ENCODE results near the gene ARHGEF40.

ARHGEF40 gene

DNA sequence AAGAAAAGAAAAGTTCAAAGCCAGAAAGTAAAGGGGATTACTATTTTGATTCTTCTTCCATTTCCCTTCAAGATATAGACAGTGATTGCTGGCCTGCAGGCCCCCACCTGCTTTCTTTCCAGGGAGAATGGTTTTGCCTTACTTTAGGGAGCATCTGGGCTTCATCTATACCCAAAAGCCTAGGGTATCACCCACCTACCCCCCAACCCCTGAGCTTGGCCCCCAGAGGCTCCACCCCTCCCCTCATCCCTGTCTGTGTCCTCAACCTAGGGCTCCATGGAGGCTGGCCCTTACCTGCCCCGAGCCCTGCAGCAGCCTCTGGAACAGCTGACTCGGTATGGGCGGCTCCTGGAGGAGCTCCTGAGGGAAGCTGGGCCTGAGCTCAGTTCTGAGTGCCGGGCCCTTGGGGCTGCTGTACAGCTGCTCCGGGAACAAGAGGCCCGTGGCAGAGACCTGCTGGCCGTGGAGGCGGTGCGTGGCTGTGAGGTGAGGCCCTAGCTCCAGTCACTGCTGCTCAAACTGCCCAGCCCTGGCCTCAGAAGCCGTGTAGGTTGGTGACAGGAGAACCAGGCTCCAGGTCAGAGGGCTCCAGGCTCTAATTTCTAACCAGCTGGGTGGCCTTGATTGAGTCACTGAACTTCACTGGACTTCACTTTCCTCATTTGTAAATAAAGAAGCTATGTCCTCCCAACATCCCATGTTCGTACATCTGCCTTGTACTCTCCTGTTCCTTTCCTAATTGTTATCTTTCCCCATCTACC lies 13.6 kb downstream of the ARHGEF40 start:
- no peak for DNase-seq (ENCODE audit: low read depth)

GRCh38 chr14:21084396-21084795 lies 14.3 kb downstream of the ARHGEF40 start:
- no peak for DNase-seq (ENCODE audit: low read depth)

GRCh38 chr14:21084998-21085853 lies 15.1 kb downstream of the ARHGEF40 start:
- DNase-seq (ENCODE audit: low read depth) = no peak

DNA sequence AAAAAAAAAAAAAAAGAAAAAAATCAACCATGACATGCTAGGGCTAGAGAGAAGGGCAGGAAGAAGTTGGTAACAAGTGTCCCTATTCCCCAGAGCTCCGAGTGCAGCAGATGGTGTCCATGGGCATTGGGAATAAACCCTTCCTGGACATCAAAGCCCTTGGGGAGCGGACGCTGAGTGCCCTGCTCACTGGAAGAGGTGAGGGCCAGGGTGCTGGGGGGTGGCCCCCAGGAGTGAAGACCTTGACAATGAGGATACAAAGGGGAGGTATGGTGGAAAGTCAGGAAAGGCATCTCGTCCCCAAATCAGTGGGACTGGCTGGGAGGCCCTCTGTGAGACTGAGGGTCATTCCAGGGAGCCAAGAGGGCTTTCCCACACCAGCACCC lies 16.8 kb downstream of the ARHGEF40 start:
- no peak for DNase-seq (ENCODE audit: low read depth)

GRCh38 chr14:21087294-21088091 lies 17.4 kb downstream of the ARHGEF40 start:
- no peak for DNase-seq (ENCODE audit: low read depth)

GRCh38 chr14:21088687-21089086 lies 18.6 kb downstream of the ARHGEF40 start:
- DNase-seq (ENCODE audit: low read depth) = no peak

- DNase-seq (ENCODE audit: low read depth) = no peak
Measured at GRCh38 chr14:21089271-21089670, 19.2 kb downstream of the ARHGEF40 start.

- no peak for DNase-seq (ENCODE audit: low read depth)
Measured at GRCh38 chr14:21089877-21090193, 19.7 kb downstream of the ARHGEF40 start.

GRCh38 chr14:21090194-21090939 lies 20.3 kb downstream of the ARHGEF40 start:
- no peak for DNase-seq (ENCODE audit: low read depth)

- DNase-seq (ENCODE audit: low read depth) = no peak
Measured at GRCh38 chr14:21090940-21091663, 21.0 kb downstream of the ARHGEF40 start.

DNA sequence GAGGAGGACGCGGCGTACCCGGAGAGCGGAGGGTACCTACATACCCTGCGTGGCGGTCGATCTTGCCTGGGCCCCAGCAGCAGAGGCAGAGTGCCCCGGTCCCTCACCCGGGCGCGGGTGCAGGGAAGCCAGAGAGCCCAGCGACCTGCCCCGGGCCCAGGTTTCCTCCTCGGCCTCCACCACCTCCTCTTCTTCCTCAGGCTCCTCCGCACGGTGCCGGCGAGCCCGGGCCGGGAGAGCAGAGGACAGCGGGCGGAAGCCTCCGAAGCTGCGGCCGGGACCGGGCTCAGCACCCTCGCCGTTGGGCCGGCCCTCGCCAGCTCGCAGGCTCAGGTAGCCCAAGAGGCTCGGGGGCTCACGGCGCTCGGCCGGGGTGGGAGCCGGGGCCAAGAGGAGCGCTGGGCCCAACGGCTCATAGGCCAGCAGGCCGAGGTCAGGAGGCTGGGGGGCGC lies 21.7 kb downstream of the ARHGEF40 start:
- DNase-seq (ENCODE audit: low read depth) = no peak

GRCh38 chr14:21092273-21093011 lies 22.3 kb downstream of the ARHGEF40 start:
- DNase-seq (ENCODE audit: low read depth) = no peak

- no peak for DNase-seq (ENCODE audit: low read depth)
Measured at GRCh38 chr14:21093018-21093417, 22.9 kb downstream of the ARHGEF40 start.

GRCh38 chr14:21093769-21094681 lies 23.9 kb downstream of the ARHGEF40 start:
- no peak for DNase-seq (ENCODE audit: low read depth)

- DNase-seq (ENCODE audit: low read depth) = no peak
Measured at GRCh38 chr14:21095430-21096205, 25.5 kb downstream of the ARHGEF40 start.

DNA sequence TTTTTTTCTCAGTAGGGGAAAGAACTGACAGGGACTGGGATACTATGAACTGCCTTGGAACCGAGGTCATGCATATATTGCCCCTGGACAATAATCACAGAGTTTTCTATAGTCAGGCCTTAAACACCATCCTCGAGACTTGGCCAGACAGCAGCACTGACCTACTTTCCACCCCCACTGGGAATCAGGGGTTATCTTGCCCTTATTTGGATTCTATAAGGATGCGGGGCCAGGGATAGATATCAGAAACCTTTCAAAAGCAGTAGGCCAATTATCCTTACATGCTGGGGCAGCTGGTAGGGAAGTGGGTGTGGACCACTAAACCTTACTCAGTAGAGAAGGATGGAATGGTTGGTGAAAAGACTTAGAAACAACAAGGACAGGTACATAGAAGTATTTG lies 26.3 kb downstream of the ARHGEF40 start:
- no peak for DNase-seq (ENCODE audit: low read depth)

GRCh38 chr14:21096978-21097635 lies 27.0 kb downstream of the ARHGEF40 start:
- DNase-seq (ENCODE audit: low read depth) = no peak

DNA sequence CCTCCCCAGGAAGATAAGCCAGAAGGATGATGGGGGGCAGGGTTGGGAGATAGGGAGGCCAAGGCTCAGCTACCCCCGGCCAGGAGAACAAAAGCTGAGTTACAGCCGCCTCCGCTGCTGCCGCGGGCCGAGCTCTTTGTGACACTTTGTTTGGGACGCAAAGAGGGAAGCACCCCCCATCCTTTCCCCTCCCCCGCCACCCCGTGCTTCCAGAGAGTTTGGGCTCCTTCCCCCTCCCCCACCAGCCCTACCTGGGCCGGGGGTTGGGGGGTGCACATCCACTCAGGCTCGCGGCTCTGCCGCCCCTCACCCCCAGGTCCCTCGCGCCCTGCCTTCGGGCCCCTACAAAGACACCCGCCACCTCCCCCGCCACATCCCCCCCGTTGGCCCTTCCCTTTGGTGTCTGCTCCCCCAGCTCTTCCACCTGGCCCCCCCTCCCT lies 27.6 kb downstream of the ARHGEF40 start:
- no peak for DNase-seq (ENCODE audit: low read depth)
